Smooth muscle cell (in vitro differentiated cells): Measurements from ENCODE around the gene TGM1. TPM values are rescaled to one million over a fixed set of nuclear protein-coding genes. Genes with fewer than 3 reads are reported as not detected.
"Not testable (repeated sequence)": the region's sequence is repeated elsewhere in the genome, so short reads cannot be mapped to it uniquely, and the experiment has no call there.

Experiments
- DNase-seq: peaks from one replicate; lab custom pipeline; 2025; ENCODE audit not compliant: unreplicated experiment; lab: John Stamatoyannopoulos, UW
- H2AFZ ChIP-seq: fragments of 200-600 bp; sonication (generic); 2 replicates; pipeline ENCODE4 v1.6.0; 2016; ENCODE audit warnings: antibody characterized with exemption, low read depth, mild to moderate bottlenecking
- H3F3A ChIP-seq: fragments of 200-600 bp; sonication (generic); 2 replicates; pipeline ENCODE4 v1.6.0; 2017; ENCODE audit warnings: antibody characterized with exemption, low read depth
- H3K27ac ChIP-seq: fragments of 200-600 bp; sonication (generic); 2 replicates; pipeline ENCODE4 v1.5.1; 2016; ENCODE audit warnings: low read depth, mild to moderate bottlenecking
- H3K27me3 ChIP-seq: fragments of 200-600 bp; sonication (generic); 2 replicates; pipeline ENCODE4 v1.6.1; 2016; ENCODE audit warnings: low read depth, mild to moderate bottlenecking
- H3K36me3 ChIP-seq: fragments of 200-600 bp; sonication (generic); 2 replicates; pipeline ENCODE4 v1.5.1; 2016; ENCODE audit warnings: low read depth
- H3K4me1 ChIP-seq: fragments of 200-600 bp; sonication (generic); 2 replicates; pipeline ENCODE4 v1.5.1; 2016; ENCODE audit warnings: low read depth
- H3K4me2 ChIP-seq: fragments of 200-600 bp; sonication (generic); 2 replicates; pipeline ENCODE4 v1.6.0; 2016; ENCODE audit warnings: mild to moderate bottlenecking
- H3K4me3 ChIP-seq: fragments of 200-600 bp; sonication (generic); 2 replicates; pipeline ENCODE4 v1.5.1; 2016; ENCODE audit warnings: mild to moderate bottlenecking
- H3K79me2 ChIP-seq: fragments of 200-600 bp; sonication (generic); 2 replicates; pipeline ENCODE4 v1.6.0; 2016; ENCODE audit warnings: low read depth, mild to moderate bottlenecking
- H3K9ac ChIP-seq: fragments of 200-600 bp; sonication (generic); 2 replicates; pipeline ENCODE4 v1.6.0; 2016; ENCODE audit warnings: low read depth
- H3K9me3 ChIP-seq: fragments of 200-600 bp; sonication (generic); replicated peaks from 2 replicates; pipeline ENCODE4 v1.5.1; 2016; ENCODE audit warnings: low read depth
- H4K20me1 ChIP-seq: fragments of 200-600 bp; sonication (generic); 2 replicates; pipeline ENCODE4 v1.6.0; 2016; ENCODE audit warnings: low read depth
- WGBS: methylation state at CpG from one replicate; pipeline ENCODE4 v1.1.7; 2016; ENCODE audit warnings: low lambda C conversion rate; 5-methylcytosine and 5-hydroxymethylcytosine counted together
- polyA plus RNA-seq: library from polyadenylated mRNA; unstranded; fragments of >200 nt; fragmentation: Nextera tagmentation; extraction: Ambion mirVana; gene quantifications from 2 replicates; pipeline ENCODE4 v1.2.1, GENCODE V29; 2016
- total RNA-seq: library from RNA; depleted of rRNA; stranded (reverse); fragments of >200 nt; gene quantifications from 2 replicates; pipeline ENCODE4 v1.2.3, GENCODE V29; 2014
- TF ChIP-seq, protein P1 (sequence below): fragments of 200-600 bp; sonication (generic); IDR thresholded peaks from 2 replicates; pipeline ENCODE4 v1.5.1; 2017; ENCODE audit warnings: borderline replicate concordance, mild to moderate bottlenecking, antibody characterized with exemption; ENCODE audit not compliant: insufficient read depth, poor library complexity, severe bottlenecking

Gene TGM1
- total and polyA plus RNA-seq, 2 experiments from 2014 or later: 1.6 to 13.6 TPM

DNA sequence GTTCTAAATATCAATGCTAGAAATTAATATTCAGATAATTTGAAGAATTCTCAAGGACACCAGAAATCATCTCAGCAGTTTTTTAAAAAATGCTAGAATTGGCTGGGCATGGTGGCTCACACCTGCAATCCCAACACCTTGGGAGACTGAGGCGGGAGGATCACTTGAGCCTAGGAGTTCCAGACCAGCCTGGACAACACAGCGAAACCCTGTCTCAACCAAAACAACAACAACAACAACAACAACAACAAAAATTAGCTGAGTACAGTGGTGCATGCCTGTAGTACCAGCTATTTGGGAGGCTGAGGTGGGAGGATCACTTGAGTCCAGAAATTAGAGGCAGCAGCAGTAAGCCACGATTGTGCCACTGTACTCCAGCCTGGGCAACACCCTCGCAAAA, 43.9 kb downstream of the TGM1 start:
- no peak overlapping the region for H3K4me3 ChIP-seq
- peaks cover 47% of the 10 kb centered on the region for H3K79me2 ChIP-seq
- H3K9ac ChIP-seq: no peak overlapping the region
- peaks cover 3% of the 10 kb centered on the region for H3K4me1 ChIP-seq
- no peak overlapping the region for H3K27ac ChIP-seq
- no peak for DNase-seq
- H3F3A ChIP-seq: peaks cover 4% of the 10 kb centered on the region
- TF ChIP-seq, protein P1, sequence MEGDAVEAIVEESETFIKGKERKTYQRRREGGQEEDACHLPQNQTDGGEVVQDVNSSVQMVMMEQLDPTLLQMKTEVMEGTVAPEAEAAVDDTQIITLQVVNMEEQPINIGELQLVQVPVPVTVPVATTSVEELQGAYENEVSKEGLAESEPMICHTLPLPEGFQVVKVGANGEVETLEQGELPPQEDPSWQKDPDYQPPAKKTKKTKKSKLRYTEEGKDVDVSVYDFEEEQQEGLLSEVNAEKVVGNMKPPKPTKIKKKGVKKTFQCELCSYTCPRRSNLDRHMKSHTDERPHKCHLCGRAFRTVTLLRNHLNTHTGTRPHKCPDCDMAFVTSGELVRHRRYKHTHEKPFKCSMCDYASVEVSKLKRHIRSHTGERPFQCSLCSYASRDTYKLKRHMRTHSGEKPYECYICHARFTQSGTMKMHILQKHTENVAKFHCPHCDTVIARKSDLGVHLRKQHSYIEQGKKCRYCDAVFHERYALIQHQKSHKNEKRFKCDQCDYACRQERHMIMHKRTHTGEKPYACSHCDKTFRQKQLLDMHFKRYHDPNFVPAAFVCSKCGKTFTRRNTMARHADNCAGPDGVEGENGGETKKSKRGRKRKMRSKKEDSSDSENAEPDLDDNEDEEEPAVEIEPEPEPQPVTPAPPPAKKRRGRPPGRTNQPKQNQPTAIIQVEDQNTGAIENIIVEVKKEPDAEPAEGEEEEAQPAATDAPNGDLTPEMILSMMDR: no peak
- WGBS: 98% methylated on average over 4 of the region's 4 CpGs
- no peak overlapping the region for H3K4me2 ChIP-seq
- H3K36me3 ChIP-seq: no peaks in the 10 kb centered on the region
- H3K9me3 ChIP-seq: no peaks in the 10 kb centered on the region
- H3K27me3 ChIP-seq: no peaks in the 10 kb centered on the region
- H2AFZ ChIP-seq: no peak overlapping the region
- H4K20me1 ChIP-seq: peaks cover 23% of the 10 kb centered on the region

DNA sequence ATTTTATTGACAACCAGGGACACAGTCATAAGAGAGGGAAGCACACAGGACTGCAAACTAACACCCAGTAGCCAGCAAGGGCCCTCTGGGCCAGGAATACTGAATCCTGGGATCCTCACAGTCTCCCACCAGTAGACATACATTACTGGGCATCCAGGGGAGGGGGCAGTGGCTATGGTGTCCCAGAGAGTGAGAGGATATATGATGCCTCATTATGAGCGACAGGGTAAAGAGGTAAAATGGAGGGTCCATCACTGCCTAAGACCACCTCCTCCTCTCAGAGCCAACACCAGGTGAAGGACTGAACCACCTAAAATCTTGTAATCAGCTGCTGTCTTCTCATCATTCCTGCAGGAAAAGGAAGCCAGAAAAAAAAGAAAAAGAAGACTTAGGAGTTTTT, 46.1 kb downstream of the TGM1 start:
- not testable (repeated sequence) for H3K9ac ChIP-seq, H3F3A ChIP-seq, H2AFZ ChIP-seq, H3K4me1 ChIP-seq, H3K4me2 ChIP-seq, H3K27me3 ChIP-seq, H3K36me3 ChIP-seq, H3K4me3 ChIP-seq, DNase-seq, H3K9me3 ChIP-seq, H4K20me1 ChIP-seq, H3K27ac ChIP-seq
- H3K79me2 ChIP-seq: peaks cover 31% of the 10 kb centered on the region
- WGBS: 100% methylated on average over 1 of the region's 1 CpG

- Histone ChIP-seq H2AFZ (no peak overlapping the region), H3K27ac (peak overlapping the region; percentile 64), H3K27me3 (no peaks in the 10 kb centered on the region), H3K4me1 (peaks cover 3% of the 10 kb centered on the region), H3K4me3 (peak overlapping the region; percentile 69), H3K4me2 (peak overlapping the region; percentile 87), H3K9me3 (no peaks in the 10 kb centered on the region), H3F3A (peaks cover 4% of the 10 kb centered on the region), H3K9ac (no peak overlapping the region), H3K79me2 (peaks cover 25% of the 10 kb centered on the region), H4K20me1 (no peaks in the 10 kb centered on the region), H3K36me3 (no peaks in the 10 kb centered on the region)
- TF ChIP-seq, protein P1: no peak
- no peak for DNase-seq
- 91% methylated on average over 2 of the region's 2 CpGs for WGBS
Observed at GRCh38 chr14:24216345-24216699, 46.7 kb downstream of the TGM1 start.

GRCh38 chr14:24215495-24216344, 47.3 kb downstream of the TGM1 start, which contains the start of gene MDP1:
MDP1 (minus strand) TSS chr14:24216066; CDS start chr14:24215955, 111 bp downstream.
- Histone ChIP-seq H3K9me3 (no peaks in the 10 kb centered on the region), H3K36me3 (no peaks in the 10 kb centered on the region), H3K4me3 (peak within 1 kb of the TSS; percentile 69), H3K9ac (peak within 1 kb of the TSS; percentile 72), H3K79me2 (peaks cover 19% of the 10 kb centered on the region), H3K4me1 (peaks cover 3% of the 10 kb centered on the region), H4K20me1 (no peaks in the 10 kb centered on the region), H3K27ac (peak within 1 kb of the TSS; percentile 64), H3K27me3 (no peaks in the 10 kb centered on the region), H3K4me2 (peak within 1 kb of the TSS; percentile 87), H3F3A (peaks cover 4% of the 10 kb centered on the region), H2AFZ (peak within 1 kb of the TSS; percentile 60)
- TF ChIP-seq, protein P1: peak; percentile 44
- DNase-seq: peak; percentile 34
- 2% methylated on average over 39 of the region's 40 CpGs for WGBS
